Osteocyte (in vitro differentiated cells): ENCODE measurements around the gene MBD1. TPM values are rescaled to one million over a fixed set of nuclear protein-coding genes. Genes with fewer than 3 reads are reported as not detected.
"Not testable (repeated sequence)": the region's sequence is repeated elsewhere in the genome, so short reads cannot be mapped to it uniquely, and the experiment has no call there.

ENCODE experiments used
- DNase-seq: peaks from one replicate; pipeline ENCODE4 v3.0.0; 2021; ENCODE audit warnings: mixed read lengths; ENCODE audit not compliant: unreplicated experiment; ENCODE audit errors: extremely low spot score
- H3K27ac Mint-ChIP-seq: one replicate; pipeline ENCODE4 v1.8.0; 2021; ENCODE audit warnings: mild to moderate bottlenecking, mixed read lengths; ENCODE audit not compliant: unreplicated experiment
- H3K27me3 Mint-ChIP-seq: one replicate; pipeline ENCODE4 v1.8.0; 2021; ENCODE audit warnings: mixed read lengths; ENCODE audit not compliant: unreplicated experiment
- H3K36me3 Mint-ChIP-seq: one replicate; pipeline ENCODE4 v1.8.0; 2021; ENCODE audit warnings: mixed read lengths; ENCODE audit not compliant: unreplicated experiment
- H3K4me1 Mint-ChIP-seq: one replicate; pipeline ENCODE4 v1.8.0; 2021; ENCODE audit warnings: mixed read lengths; ENCODE audit not compliant: unreplicated experiment
- H3K4me3 Mint-ChIP-seq: one replicate; pipeline ENCODE4 v1.8.0; 2021; ENCODE audit warnings: mild to moderate bottlenecking, moderate library complexity, mixed read lengths; ENCODE audit not compliant: unreplicated experiment
- H3K9me3 Mint-ChIP-seq: one replicate; pipeline ENCODE4 v1.8.0; 2021; ENCODE audit warnings: mixed read lengths; ENCODE audit not compliant: unreplicated experiment
- CTCF ChIP-seq: fragments of 200-600 bp; sonication (generic); IDR thresholded peaks from 2 replicates; pipeline ENCODE4 v1.5.0; 2021; ENCODE audit warnings: antibody characterized with exemption, mild to moderate bottlenecking, moderate library complexity
- total RNA-seq: library from RNA; stranded (reverse); gene quantifications from 2 replicates; pipeline ENCODE4 v1.2.1, GENCODE V29; 2021

MBD1 gene
- total RNA-seq, 1 donor from 2014 or later = 69.9 TPM

- Mint-ChIP-seq H3K27ac (no peak overlapping the region), H3K4me1 (no peaks in the 10 kb centered on the region), H3K27me3 (peaks cover 15% of the 10 kb centered on the region), H3K36me3 (no peaks in the 10 kb centered on the region), H3K9me3 (no peaks in the 10 kb centered on the region), H3K4me3 (no peak overlapping the region)
- TF ChIP-seq CTCF = no peak
- no peak for DNase-seq
Observed at GRCh38 chr18:50232419-50232818, 48.9 kb downstream of the MBD1 start.

- H3K4me1 Mint-ChIP-seq = no peaks in the 10 kb centered on the region
- no peaks in the 10 kb centered on the region for H3K9me3 Mint-ChIP-seq
- TF ChIP-seq CTCF = no peak
- H3K4me3 Mint-ChIP-seq = no peak overlapping the region
- H3K36me3 Mint-ChIP-seq = no peaks in the 10 kb centered on the region
- DNase-seq = no peak
- peaks cover 15% of the 10 kb centered on the region for H3K27me3 Mint-ChIP-seq
- no peak overlapping the region for H3K27ac Mint-ChIP-seq
Observed at GRCh38 chr18:50231621-50232020, 49.7 kb downstream of the MBD1 start.

GRCh38 chr18:50220249-50220648 lies 61.1 kb downstream of the MBD1 start:
- not testable (repeated sequence) for H3K4me1 Mint-ChIP-seq, H3K27me3 Mint-ChIP-seq, H3K27ac Mint-ChIP-seq, H3K4me3 Mint-ChIP-seq, DNase-seq, H3K36me3 Mint-ChIP-seq
- H3K9me3 Mint-ChIP-seq = peaks cover 22% of the 10 kb centered on the region

Other genes with a start within 250 kb of the MBD1 start
- gene MYO5B, start 86.4 kb downstream of the MBD1 start, total RNA-seq = not detected in 2 replicates
- gene CFAP53, start 15.0 kb downstream of the MBD1 start, total RNA-seq = 0.39 and 0.78 TPM in 2 replicates
- gene CXXC1, start 6.2 kb upstream of the MBD1 start, total RNA-seq = 70.2 and 82.2 TPM in 2 replicates
- gene SKA1, start 93.5 kb upstream of the MBD1 start, total RNA-seq = 3.5 and 4.0 TPM in 2 replicates